IMR-90 (cell line): ENCODE measurements around the gene ANO9. TPM values are rescaled to one million over a fixed set of nuclear protein-coding genes. Genes with fewer than 3 reads are reported as not detected.

ENCODE experiments used
- ATAC-seq: fragments of 200-7000 bp; cut with Tn5 transposase; 2 replicates; pipeline ENCODE4 v1.9.1; 2020; ENCODE audit warnings: low read depth, mild to moderate bottlenecking, moderate library complexity
- BruUV-seq: library from RNA; stranded (reverse); fragments of 400-500 nt; replicated peaks from 2 replicates; lab custom pipeline; 2021; lab: Mats Ljungman, UMichigan
- CTCF ChIA-PET: fragments of 300-600 bp; formaldehyde crosslinking; extraction: SDS; loops from one replicate; lab custom pipeline; 2021; ENCODE audit warnings: antibody characterized with exemption; lab: Yijun Ruan, JAX
- POLR2A ChIA-PET: fragments of 300-600 bp; sonication (Branson Sonifier 250); formaldehyde crosslinking; loops from one replicate; lab custom pipeline; 2022; ENCODE audit warnings: antibody characterized with exemption; ENCODE audit not compliant: unreplicated experiment; lab: Charles Lee
- DNase-seq: peaks from one replicate; pipeline ENCODE4 v3.0.0; 2013
- H2AFZ ChIP-seq: replicated peaks from 2 replicates; pipeline ENCODE3; 2013; ENCODE audit warnings: low read length, mild to moderate bottlenecking; ENCODE audit not compliant: poor library complexity
- H2AK5ac ChIP-seq: 2 replicates; pipeline ENCODE4 v1.6.1; 2013; ENCODE audit warnings: low read depth, low read length, inconsistent platforms
- H2AK9ac ChIP-seq: replicated peaks from 2 replicates; pipeline ENCODE3; 2013; ENCODE audit warnings: mild to moderate bottlenecking, low read depth, low read length, moderate library complexity; ENCODE audit not compliant: poor library complexity
- H2BK120ac ChIP-seq: 2 replicates; pipeline ENCODE4 v1.6.1; 2013; ENCODE audit warnings: low read depth, low read length, inconsistent platforms
- H2BK15ac ChIP-seq: 3 replicates; pipeline ENCODE4 v1.6.1; 2013; ENCODE audit warnings: low read depth, low read length, inconsistent platforms
- H2BK20ac ChIP-seq: 2 replicates; pipeline ENCODE4 v1.6.1; 2013; ENCODE audit warnings: low read depth, mild to moderate bottlenecking, inconsistent platforms, low read length, moderate library complexity
- H2BK5ac ChIP-seq: 2 replicates; pipeline ENCODE4 v1.6.1; 2013; ENCODE audit warnings: mild to moderate bottlenecking, low read depth, low read length, inconsistent platforms; ENCODE audit not compliant: poor library complexity, severe bottlenecking
- H3K14ac ChIP-seq: replicated peaks from 2 replicates; pipeline ENCODE4 v1.6.1; 2013; ENCODE audit warnings: low read depth, low read length, inconsistent platforms
- H3K18ac ChIP-seq: 2 replicates; pipeline ENCODE4 v1.6.1; 2013; ENCODE audit warnings: low read depth, low read length, control low read depth
- H3K23ac ChIP-seq: 2 replicates; pipeline ENCODE4 v1.6.1; 2013; ENCODE audit warnings: low read depth, low read length, inconsistent platforms
- H3K27ac ChIP-seq: 2 replicates; pipeline ENCODE4 v1.5.1; 2013; ENCODE audit warnings: mild to moderate bottlenecking, control low read depth, low read length; ENCODE audit not compliant: insufficient read depth
- H3K27me3 ChIP-seq: 2 replicates; pipeline ENCODE4 v1.6.1; 2013; ENCODE audit warnings: low read length; ENCODE audit not compliant: control insufficient read depth, insufficient read depth
- H3K36me3 ChIP-seq: 2 replicates; pipeline ENCODE4 v1.6.1; 2013; ENCODE audit warnings: low read length, mixed read lengths; ENCODE audit not compliant: control insufficient read depth, insufficient read depth
- H3K4ac ChIP-seq: 2 replicates; pipeline ENCODE4 v1.6.1; 2013; ENCODE audit warnings: low read depth, low read length, inconsistent platforms
- H3K4me1 ChIP-seq: 2 replicates; pipeline ENCODE4 v1.6.1; 2013; ENCODE audit warnings: low read length, mixed read lengths; ENCODE audit not compliant: control insufficient read depth, insufficient read depth
- H3K4me2 ChIP-seq: 2 replicates; pipeline ENCODE4 v1.6.1; 2013; ENCODE audit warnings: low read depth, mild to moderate bottlenecking, control low read depth, low read length, moderate library complexity
- H3K4me3 ChIP-seq: 2 replicates; pipeline ENCODE4 v1.5.1; 2013; ENCODE audit warnings: low read depth, mild to moderate bottlenecking, control low read depth, low read length, moderate library complexity; ENCODE audit not compliant: insufficient read depth
- H3K56ac ChIP-seq: 2 replicates; pipeline ENCODE4 v1.6.1; 2013; ENCODE audit warnings: low read length, inconsistent platforms; ENCODE audit not compliant: insufficient read depth; ENCODE audit errors: extremely low read depth
- H3K79me1 ChIP-seq, 2 experiments: 2 replicates each; pipeline ENCODE4 v1.6.1; 2013; ENCODE audit warnings: low read length in 2 of 2, inconsistent platforms in 1 of 2, low read depth in 1 of 2
- H3K9ac ChIP-seq: 2 replicates; pipeline ENCODE4 v1.6.1; 2013; ENCODE audit warnings: low read depth, low read length, control low read depth
- H3K9me1 ChIP-seq: 2 replicates; pipeline ENCODE4 v1.6.1; 2013; ENCODE audit warnings: low read length, inconsistent platforms; ENCODE audit not compliant: insufficient read depth
- H3K9me3 ChIP-seq: 2 replicates; pipeline ENCODE4 v1.6.1; 2013; ENCODE audit warnings: low read length; ENCODE audit not compliant: control insufficient read depth, insufficient read depth
- H4K20me1 ChIP-seq: 2 replicates; pipeline ENCODE4 v1.6.1; 2013; ENCODE audit warnings: low read length, inconsistent platforms; ENCODE audit not compliant: insufficient read depth
- H4K5ac ChIP-seq: 2 replicates; pipeline ENCODE4 v1.6.1; 2013; ENCODE audit warnings: mild to moderate bottlenecking, low read depth, low read length, control low read depth
- H4K8ac ChIP-seq, 2 experiments: 2 replicates each; pipeline ENCODE4 v1.6.1; 2013; ENCODE audit warnings: low read depth in 2 of 2, low read length in 2 of 2, control low read depth in 1 of 2, inconsistent platforms in 1 of 2
- H4K91ac ChIP-seq: 2 replicates; pipeline ENCODE4 v1.6.1; 2013; ENCODE audit warnings: low read depth, low read length, inconsistent platforms; ENCODE audit not compliant: insufficient read depth
- POLR2A ChIP-seq: IDR thresholded peaks from 2 replicates; pipeline ENCODE4 v1.6.1; 2012; ENCODE audit warnings: mild to moderate bottlenecking, low read depth, low read length
- WGBS, 2 experiments: methylation state at CpG; one replicate each; pipeline versions ENCODE4 v1.1.5 to v1.1.7; 2013; ENCODE audit warnings: missing lambda C conversion rate in 2 of 2; ENCODE audit not compliant: insufficient read length in 1 of 2; ENCODE audit errors: extremely low coverage in 2 of 2; 5-methylcytosine and 5-hydroxymethylcytosine counted together
- dilution Hi-C: fragments of 300-500 bp; cut with HindIII; formaldehyde crosslinking; loops from one replicate; pipeline ENCODE4 v1.14.3; 2018; ENCODE audit warnings: low sequenced_read_pairs; ENCODE audit not compliant: unreplicated experiment
- in situ Hi-C: fragments of 300-500 bp; cut with MboI; formaldehyde crosslinking; loops from 3 replicates; pipeline ENCODE4 v1.14.3; 2019; ENCODE audit warnings: low sequenced_read_pairs, inconsistent platforms, mixed read lengths
- intact Hi-C: fragments of 100-400 bp; cut with micrococcal nuclease; formaldehyde crosslinking; loops from 2 replicates; pipeline ENCODE4 v1.10.0; 2022
- polyA plus RNA-seq, 3 experiments: library from polyadenylated mRNA; depleted of rRNA; stranded (reverse); fragments of >200 nt; gene quantifications; 2 replicates each; pipeline ENCODE4 v1.2.3, GENCODE V29; 2012; ENCODE audit warnings: low replicate concordance in 1 of 3
- total RNA-seq: library from RNA; depleted of rRNA; stranded (reverse); fragments of >200 nt; gene quantifications from 2 replicates; pipeline ENCODE4 v1.2.3, GENCODE V29; 2012
- TF ChIP-seq, protein P1 (sequence below): fragments of 150-350 bp; IDR thresholded peaks from 2 replicates; pipeline ENCODE4 v1.6.1; 2017; ENCODE audit warnings: mild to moderate bottlenecking, antibody characterized with exemption, low read length, low read depth

ANO9 gene
- total and polyA plus RNA-seq, 2 of the 4 experiments (the other 2 are of a cell fraction), result not detected

DNA sequence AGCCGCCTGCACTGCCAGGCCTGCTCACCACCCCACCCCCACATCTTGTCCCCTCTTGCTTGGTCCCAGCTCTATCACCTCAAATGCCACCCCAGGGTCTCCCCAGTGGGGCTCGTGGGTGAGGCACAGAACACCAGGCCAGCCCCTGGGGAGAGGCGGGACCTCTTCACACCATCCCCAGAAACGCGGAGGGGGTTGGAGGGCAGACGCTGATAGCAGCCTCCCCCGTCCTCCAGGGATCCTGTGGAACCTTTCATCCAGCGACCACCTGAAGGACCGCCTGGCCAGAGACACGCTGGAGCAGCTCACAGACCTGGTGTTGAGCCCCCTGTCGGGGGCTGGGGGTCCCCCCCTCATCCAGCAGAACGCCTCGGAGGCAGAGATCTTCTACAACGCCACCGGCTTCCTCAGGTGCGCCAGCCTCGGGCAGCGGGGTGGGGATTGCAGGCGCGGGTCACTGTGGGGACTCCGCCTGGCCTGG lies 42.0 kb downstream of the ANO9 start:
- H3K4ac ChIP-seq, result no peak overlapping the region
- H3K27ac ChIP-seq, result no peak overlapping the region
- no peak overlapping the region for H2AK9ac ChIP-seq
- H3K27me3 ChIP-seq, result peaks cover 16% of the 10 kb centered on the region
- in situ Hi-C loops, result no loop called here
- no peaks in the 10 kb centered on the region for H4K20me1 ChIP-seq
- no peak overlapping the region for H2BK15ac ChIP-seq
- peaks cover 5% of the 10 kb centered on the region for H3K4me1 ChIP-seq
- no peaks in the 10 kb centered on the region for H3K36me3 ChIP-seq
- H3K79me1 ChIP-seq, result no peaks in the 10 kb centered on the region
- peaks cover 5% of the 10 kb centered on the region; the same call in 1 of the 2 replicates for H3K9me3 ChIP-seq
- no peak overlapping the region for H3K18ac ChIP-seq
- no peak overlapping the region for H3K14ac ChIP-seq
- BruUV-seq, result no TSS peak
- CTCF ChIA-PET, result no interaction called here
- ATAC-seq, result no peak
- H3K23ac ChIP-seq, result no peak overlapping the region
- no peak overlapping the region for H2BK5ac ChIP-seq
- dilution Hi-C loops, result no loop called here
- POLR2A ChIA-PET, result no interaction called here
- no peak overlapping the region for H2AFZ ChIP-seq
- no peak for TF ChIP-seq POLR2A
- TF ChIP-seq, protein P1, sequence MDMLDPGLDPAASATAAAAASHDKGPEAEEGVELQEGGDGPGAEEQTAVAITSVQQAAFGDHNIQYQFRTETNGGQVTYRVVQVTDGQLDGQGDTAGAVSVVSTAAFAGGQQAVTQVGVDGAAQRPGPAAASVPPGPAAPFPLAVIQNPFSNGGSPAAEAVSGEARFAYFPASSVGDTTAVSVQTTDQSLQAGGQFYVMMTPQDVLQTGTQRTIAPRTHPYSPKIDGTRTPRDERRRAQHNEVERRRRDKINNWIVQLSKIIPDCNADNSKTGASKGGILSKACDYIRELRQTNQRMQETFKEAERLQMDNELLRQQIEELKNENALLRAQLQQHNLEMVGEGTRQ, result no peak
- DNase-seq, result no peak
- no peak overlapping the region for H3K4me3 ChIP-seq
- H4K8ac ChIP-seq, result no peak overlapping the region
- 86% methylated on average over 17 of the region's 21 CpGs; no CpG with 5 or more reads in 1 of the 2 experiments for whole genome bisulfite sequencing, 2 experiments
- intact Hi-C loops, result no loop called here
- no peak overlapping the region for H3K9ac ChIP-seq
- no peak overlapping the region for H2BK20ac ChIP-seq
- peaks cover 2% of the 10 kb centered on the region; the same call in 1 of the 2 replicates for H3K9me1 ChIP-seq
- H4K91ac ChIP-seq, result no peak overlapping the region
- H3K56ac ChIP-seq, result no peak overlapping the region
- H4K5ac ChIP-seq, result no peak overlapping the region
- no peak overlapping the region for H2AK5ac ChIP-seq
- no peak overlapping the region for H2BK120ac ChIP-seq
- H3K4me2 ChIP-seq, result no peak overlapping the region
